Renal pelvis (tissue), 4 donors: ENCODE data around the gene DRC1. TPM values are rescaled to one million over a fixed set of nuclear protein-coding genes. Genes with fewer than 3 reads are reported as not detected.
A peak's percentile ranks its signal among the peaks of the same experiment; 100 is the strongest.
"Not testable (repeated sequence)": the region's sequence is repeated elsewhere in the genome, so short reads cannot be mapped to it uniquely, and the experiment has no call there.

Experiments used
- DNase-seq: peaks from one replicate; pipeline ENCODE4 v3.0.0-alpha.2; 2013
- polyA plus RNA-seq, 3 donors: library from polyadenylated mRNA; unstranded; fragments of 120-200 nt; gene quantifications; one replicate each; pipeline ENCODE4 v1.2.1, GENCODE V29; 2013; ENCODE audit not compliant: insufficient read length in 3 of 3

DRC1 gene
- polyA plus RNA-seq, 3 donors = 1.8 to 4.6 (median 2.1) TPM

- no peak for DNase-seq
Observed at GRCh38 chr2:26463244-26464192, 61.8 kb downstream of the DRC1 start.

GRCh38 chr2:26464390-26465265, 62.9 kb downstream of the DRC1 start:
- no peak for DNase-seq

GRCh38 chr2:26465266-26465925, 63.7 kb downstream of the DRC1 start:
- DNase-seq = no peak

DNA sequence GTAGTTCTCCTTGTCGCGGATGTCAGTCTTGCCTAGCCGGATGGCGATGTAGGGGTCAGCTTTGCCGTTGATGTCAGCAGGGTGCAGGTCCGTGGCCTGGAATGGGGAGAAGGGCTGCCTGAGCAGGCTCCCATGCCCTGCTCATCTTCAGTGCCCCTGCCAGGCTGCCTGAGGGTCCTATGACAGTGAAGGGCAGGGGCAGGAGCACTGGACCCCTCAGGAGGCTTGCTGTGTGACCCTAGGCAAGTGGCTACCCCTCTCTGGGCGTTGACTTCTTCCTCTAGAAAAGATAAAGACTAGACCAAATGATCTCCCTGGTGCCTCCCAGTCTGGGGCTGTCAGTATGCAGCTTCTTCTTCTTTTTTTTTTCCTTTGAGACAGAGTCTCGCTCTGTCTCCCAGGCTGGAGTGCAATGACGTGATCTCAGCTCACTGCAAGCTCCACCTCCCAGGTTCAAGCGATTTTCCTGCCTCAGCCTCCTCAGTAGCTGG, 64.3 kb downstream of the DRC1 start:
- no peak for DNase-seq

GRCh38 chr2:26466662-26467310, 65.1 kb downstream of the DRC1 start:
- DNase-seq = no peak

GRCh38 chr2:26468544-26468943, 66.8 kb downstream of the DRC1 start:
- DNase-seq = not testable (repeated sequence)

GRCh38 chr2:26469092-26469710, 67.5 kb downstream of the DRC1 start:
- peak; percentile 35 for DNase-seq

- no peak for DNase-seq
Observed at GRCh38 chr2:26469955-26470354, 68.2 kb downstream of the DRC1 start.

- no peak for DNase-seq
Observed at GRCh38 chr2:26470601-26471260, 69.0 kb downstream of the DRC1 start.

DNA sequence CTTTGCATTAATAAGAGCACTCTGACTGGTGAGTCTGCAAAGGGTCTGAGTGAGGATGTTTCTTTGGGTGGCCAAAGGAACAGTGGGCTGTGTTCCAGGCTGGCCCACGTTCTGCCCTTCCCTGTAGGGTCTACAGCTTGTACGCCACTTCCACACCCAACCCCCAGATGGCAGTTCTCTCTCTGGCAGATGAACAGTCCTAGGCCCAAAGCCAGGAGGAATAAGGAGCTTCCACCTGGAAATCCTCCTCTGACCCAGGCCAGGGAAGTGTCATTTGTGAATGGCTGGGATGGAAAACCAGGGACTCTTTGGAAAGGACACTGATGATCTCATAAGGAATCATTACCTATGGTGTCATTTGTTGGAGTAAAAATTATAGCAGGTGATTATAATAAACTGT, 69.6 kb downstream of the DRC1 start:
- no peak for DNase-seq

GRCh38 chr2:26471766-26472706, 70.3 kb downstream of the DRC1 start:
- DNase-seq = no peak

DNA sequence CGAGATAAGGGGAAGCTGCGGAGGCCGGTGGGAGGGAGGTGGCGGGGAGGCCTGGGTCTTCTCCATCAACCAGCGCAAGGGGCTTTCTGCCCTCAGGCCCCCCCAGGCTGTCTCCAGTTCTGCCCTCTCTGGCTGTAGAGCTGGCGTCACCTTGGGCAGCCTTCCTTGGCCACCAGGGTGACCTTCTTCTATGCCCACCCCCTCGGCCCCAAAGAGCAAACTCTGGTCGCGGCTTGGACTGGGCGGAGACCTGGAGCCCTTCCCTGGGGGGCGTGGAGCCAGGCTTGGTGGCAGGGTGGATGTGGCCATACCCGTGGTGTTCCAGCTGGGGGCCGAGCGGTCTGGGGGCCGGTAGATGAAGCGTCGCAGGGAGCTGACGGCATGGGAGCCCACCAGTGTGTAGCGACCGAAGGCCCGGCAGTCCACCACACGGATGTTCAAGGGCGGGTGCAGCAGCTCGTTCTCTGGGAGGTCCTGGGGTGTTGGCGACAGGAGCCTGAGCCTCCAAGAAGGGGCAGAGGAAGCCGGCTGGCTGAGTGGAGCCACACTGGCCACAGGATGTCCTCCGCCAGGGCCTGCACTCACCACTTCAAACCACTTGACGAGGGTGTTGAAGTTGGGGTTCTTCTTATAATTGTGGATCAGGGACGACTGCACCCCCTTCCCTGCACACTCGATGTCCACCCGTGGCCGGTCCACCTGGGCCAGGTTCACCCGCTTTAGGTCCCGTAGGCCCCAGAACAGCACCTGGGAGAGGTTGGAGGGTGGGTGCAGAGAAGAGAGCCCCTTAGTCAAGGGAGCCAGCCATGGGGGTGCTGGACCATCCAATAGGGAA, 71.3 kb downstream of the DRC1 start:
- DNase-seq = no peak

DNA sequence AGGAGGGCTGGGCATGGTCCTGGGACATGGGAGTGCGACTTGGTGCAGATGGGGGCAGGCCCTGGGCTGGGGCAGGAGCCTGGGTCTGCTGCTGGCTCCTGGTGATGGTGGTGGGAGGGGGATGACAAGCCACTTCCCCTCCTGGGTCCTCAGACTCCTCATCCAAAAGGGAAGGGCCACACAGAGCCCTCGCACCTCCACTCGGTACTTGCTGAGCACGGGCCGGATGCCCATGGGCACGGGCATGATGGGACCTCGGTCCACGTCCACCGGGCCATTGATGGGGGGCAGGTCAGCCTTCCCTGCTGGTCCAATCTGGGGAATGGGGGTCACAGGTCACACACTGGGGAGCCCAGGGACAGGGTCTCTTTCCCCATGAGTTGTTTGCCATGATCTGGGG, 72.1 kb downstream of the DRC1 start:
- no peak for DNase-seq

GRCh38 chr2:26474261-26474785, 72.6 kb downstream of the DRC1 start:
- DNase-seq = no peak

DNA sequence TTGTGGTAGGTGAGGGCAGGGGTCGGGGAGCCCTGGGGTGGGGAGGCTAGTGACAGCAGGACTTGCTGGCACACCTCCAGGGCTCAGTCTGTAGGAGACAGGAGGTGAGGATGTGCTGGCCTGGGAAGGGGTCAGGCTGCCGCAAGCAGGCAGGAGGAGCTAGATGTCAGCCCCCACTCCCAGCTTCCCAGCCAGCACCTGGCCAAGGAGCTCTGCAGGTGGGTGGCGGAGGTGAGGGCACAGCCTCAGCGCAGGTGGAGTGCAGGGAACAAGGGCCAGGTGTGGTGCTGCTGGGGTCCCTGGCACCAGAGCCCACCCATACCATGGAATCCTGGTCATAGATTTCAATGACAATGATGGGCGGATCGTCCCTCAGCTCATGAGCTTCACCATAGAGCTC, 73.3 kb downstream of the DRC1 start:
- DNase-seq = no peak

GRCh38 chr2:26475832-26476501, 74.2 kb downstream of the DRC1 start:
- DNase-seq = no peak

- no peak for DNase-seq
Observed at GRCh38 chr2:26477126-26477910, 75.6 kb downstream of the DRC1 start.
